Activated T-helper 1 cell treated with Interleukin-2 at 50 U/mL for 16 hours (primary cell): ENCODE measurements around the gene ERC1.

ENCODE experiments used
- DNase-seq: peaks from one replicate; pipeline ENCODE4 v3.0.0-alpha.2; 2020; ENCODE audit warnings: low read depth

ERC1 gene

DNA sequence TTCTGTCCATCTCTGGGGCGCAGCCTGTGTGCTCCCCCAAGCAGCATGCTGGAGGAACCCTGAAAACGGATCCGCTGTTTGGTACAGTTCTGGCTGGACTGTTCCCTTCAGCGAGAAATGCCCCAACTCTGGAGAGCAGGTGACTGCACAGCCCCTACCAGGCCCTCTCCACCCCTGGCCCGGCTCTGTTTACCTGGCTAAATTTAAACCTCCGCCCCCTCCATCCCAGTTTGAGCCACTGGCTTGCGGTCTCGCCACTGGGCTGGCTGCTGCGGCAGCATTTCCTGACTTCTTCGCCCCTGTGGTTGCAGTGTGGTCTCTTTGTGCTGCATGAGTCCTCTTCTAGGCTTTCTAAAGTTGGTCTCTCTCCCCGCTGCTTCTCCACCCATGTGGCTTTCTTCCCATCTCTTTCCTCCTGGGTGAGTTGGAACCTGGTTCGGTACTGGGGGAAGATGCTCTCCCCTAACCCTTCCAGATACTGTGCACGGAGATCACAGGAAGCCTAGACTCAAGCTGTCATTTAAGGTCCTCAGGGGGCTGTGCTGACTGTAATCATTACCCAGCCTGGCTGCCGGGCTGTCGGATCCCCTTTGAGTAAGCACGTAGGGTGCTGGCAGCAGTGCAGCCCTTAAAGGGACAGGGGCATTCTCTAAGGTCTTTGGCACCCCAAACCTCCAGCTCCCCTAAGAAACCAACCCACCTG lies 542.7 kb downstream of the ERC1 start:
- no peak for DNase-seq

DNA sequence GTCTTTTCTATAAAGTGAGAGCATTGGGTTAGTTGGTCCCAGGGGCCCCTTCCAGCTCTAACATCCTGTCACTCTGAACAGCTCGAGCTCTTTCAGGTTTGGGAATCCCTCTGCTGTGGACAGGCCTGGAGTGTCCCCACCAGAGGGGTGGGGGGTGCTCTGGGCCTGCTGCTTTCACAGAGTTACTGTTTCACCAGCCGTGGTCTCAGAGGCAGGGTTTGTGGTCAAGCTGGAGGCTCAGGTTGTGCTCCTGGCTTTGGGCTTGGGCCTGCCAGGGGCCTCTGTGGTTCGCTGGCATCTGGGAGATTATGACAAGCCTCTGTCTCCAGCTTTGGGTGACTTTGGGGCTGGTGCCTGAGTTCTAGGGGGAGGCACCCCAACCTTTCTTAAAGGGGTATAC lies 543.7 kb downstream of the ERC1 start:
- no peak for DNase-seq

DNA sequence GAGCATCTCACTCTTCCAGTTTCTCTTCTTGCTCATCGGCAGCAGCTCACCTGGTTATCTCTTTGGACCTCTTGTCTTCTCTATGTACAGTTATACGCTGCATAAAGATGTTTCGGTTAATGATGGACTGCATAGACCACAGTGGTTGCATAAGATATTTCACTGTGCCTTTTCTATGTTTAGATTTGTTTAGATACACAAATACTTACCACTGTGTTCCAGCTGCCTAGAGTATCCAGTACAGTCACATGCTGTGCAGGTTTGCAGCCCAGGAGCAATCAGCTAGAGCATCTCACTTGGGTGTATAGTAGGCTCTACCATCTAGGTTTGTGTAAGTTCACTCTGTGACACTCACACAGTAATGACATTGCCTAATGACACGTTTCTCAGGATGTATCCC lies 545.8 kb downstream of the ERC1 start:
- DNase-seq: no peak

DNA sequence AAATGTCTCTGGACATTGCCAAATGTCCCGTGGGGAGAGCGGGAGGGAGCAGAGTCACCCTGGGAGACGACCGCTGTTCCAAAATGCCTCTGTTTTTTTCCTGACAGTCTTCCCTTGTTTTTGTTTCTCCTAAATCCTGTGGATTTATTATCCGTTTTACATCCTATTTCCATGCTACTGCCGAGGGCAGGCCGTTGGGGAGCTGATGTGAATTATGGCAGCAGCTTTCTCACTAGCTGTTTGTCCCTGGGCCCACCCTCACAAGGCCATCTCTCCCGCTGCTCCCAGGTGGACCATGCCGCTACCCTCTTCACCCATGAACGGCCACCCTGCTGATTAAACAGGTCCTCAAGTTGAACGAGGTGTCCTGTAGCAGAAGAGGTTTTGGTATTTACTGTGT lies 548.1 kb downstream of the ERC1 start:
- DNase-seq: no peak

DNA sequence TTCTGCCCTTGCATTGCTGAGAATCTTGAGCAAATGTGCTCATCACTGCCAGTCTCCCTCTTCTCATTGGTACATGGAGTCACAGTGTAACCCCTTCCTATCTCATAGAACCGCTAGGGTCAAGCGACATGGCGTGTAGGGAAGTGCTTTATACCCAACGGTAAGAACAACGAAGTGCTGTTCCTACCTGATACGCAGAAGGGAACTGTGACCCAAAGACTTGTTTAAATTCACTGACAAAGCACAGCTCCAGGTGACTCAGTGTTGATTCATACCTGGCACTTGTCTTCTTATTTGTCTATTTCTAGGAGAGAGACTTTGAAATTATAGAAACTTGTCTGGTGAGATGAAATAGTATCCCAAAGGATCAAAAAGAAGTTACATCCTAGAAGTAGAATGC lies 549.7 kb downstream of the ERC1 start:
- no peak for DNase-seq

DNA sequence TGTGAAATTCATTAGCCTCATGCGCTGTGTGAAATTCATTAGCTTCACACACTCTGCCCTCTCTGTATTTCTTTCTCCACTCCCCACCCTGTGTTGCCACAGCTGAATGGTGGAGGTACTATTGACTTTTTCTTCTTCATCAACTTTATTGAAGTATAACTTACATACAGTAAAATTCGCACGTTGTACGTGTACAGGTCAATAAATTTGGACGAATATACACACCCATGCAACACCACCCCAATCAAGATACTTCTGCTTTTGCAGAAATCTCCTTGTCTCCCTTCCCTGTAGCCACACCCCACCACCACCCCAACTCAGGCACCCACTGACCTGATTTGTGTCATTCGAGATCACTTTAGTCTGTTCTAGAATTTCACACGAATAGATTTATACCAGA lies 551.6 kb downstream of the ERC1 start:
- DNase-seq: no peak

DNA sequence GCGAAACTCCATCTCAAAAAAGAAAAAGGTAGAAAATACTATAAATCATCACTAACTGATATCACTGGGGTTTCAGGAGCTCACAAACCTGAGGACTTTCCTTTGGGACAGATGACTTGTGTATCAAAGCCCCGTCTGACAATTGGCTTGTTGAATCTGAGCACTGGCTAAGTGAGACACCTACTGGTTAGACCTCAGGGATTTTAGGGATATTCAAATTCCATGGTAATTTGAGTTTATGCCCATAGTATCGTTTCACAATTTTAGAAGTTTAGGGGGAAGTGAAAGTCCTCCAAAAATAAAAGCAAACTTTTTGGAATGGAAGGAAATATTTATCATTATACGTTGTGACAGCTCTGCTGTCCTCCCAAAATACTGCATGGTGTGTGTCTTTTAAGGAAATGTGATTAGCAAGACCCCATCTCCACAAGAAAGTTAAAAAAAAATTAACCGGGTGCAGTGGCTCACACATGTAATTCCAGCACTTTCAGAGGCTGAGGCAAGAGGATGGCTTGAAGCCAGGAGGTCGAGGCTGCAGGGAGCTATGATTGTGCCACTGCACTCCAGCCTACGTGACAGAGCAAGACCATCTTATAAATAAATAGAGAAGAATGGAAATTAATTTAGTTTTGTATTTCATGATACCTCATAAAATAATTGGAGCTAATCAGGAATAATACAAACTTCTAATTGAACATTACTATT lies 554.1 kb downstream of the ERC1 start:
- DNase-seq: no peak
